Neural cell (in vitro differentiated cells): ENCODE data around the gene TUBB.

Source experiments
- EP300 ChIP-seq: fragments of 450-650 bp; conservative IDR thresholded peaks from 2 replicates; pipeline ENCODE4 v1.6.1; 2014; ENCODE audit warnings: antibody characterized with exemption, mild to moderate bottlenecking, moderate library complexity; ENCODE audit not compliant: poor library complexity, severe bottlenecking
- EZH2 ChIP-seq: fragments of 200-600, 300-800 bp; shearing (Covaris generic), sonication (generic); IDR thresholded peaks from 2 replicates; pipeline ENCODE4 v1.6.1; 2014; ENCODE audit warnings: antibody characterized with exemption, low read length, borderline replicate concordance, mild to moderate bottlenecking; ENCODE audit not compliant: insufficient read depth, poor library complexity, severe bottlenecking
- POLR2AphosphoS5 ChIP-seq: IDR thresholded peaks from 2 replicates; pipeline ENCODE4 v1.6.1; 2012
- TF ChIP-seq, protein P1 (sequence below): fragments of 450-650 bp; IDR thresholded peaks from 2 replicates; pipeline ENCODE4 v1.5.1; 2014; ENCODE audit warnings: antibody characterized with exemption, mild to moderate bottlenecking, moderate library complexity; ENCODE audit not compliant: poor library complexity, severe bottlenecking
- TF ChIP-seq, protein P2 (sequence below): IDR thresholded peaks from 2 replicates; pipeline ENCODE4 v1.6.1; 2012; ENCODE audit warnings: borderline replicate concordance

DNA sequence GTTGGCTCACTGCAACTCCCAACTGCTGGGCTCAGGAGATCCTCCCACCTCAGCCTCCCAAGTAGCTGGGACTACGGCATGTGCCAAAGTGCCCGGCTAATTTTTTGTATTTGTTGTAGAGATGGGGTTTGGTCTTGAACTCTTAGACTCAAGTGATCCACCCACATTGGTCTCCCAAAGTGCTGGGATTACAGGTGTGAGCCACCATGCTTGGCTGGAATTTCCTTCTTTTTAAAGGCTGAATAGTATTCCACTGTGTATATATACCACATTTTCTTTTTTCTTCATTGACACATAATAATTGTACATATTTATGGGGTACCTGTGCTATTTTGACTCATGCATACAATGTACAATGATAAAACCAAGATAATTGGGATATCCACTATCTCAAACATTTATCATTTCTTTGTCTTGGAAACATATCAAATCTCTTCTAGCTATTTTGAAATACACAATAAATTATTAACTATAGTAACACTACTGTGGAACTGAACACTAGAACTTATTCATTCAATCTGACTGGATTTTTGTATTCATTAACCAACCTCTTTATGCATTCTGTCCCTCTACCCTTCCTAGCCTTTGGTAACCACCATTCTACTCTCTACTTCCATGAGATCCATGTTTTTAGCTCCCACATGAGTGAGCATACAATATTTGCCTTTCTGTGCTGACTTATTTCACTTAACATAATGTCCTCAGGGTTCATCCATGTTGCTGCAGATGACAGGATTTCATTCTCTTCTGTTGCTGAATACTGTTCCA, 10.9 kb upstream of the TUBB start:
- TF ChIP-seq POLR2AphosphoS5 (no peak), EP300 (no peak), EZH2 (no peak)
- TF ChIP-seq, protein P1, sequence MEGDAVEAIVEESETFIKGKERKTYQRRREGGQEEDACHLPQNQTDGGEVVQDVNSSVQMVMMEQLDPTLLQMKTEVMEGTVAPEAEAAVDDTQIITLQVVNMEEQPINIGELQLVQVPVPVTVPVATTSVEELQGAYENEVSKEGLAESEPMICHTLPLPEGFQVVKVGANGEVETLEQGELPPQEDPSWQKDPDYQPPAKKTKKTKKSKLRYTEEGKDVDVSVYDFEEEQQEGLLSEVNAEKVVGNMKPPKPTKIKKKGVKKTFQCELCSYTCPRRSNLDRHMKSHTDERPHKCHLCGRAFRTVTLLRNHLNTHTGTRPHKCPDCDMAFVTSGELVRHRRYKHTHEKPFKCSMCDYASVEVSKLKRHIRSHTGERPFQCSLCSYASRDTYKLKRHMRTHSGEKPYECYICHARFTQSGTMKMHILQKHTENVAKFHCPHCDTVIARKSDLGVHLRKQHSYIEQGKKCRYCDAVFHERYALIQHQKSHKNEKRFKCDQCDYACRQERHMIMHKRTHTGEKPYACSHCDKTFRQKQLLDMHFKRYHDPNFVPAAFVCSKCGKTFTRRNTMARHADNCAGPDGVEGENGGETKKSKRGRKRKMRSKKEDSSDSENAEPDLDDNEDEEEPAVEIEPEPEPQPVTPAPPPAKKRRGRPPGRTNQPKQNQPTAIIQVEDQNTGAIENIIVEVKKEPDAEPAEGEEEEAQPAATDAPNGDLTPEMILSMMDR: no peak
- TF ChIP-seq, protein P2, sequence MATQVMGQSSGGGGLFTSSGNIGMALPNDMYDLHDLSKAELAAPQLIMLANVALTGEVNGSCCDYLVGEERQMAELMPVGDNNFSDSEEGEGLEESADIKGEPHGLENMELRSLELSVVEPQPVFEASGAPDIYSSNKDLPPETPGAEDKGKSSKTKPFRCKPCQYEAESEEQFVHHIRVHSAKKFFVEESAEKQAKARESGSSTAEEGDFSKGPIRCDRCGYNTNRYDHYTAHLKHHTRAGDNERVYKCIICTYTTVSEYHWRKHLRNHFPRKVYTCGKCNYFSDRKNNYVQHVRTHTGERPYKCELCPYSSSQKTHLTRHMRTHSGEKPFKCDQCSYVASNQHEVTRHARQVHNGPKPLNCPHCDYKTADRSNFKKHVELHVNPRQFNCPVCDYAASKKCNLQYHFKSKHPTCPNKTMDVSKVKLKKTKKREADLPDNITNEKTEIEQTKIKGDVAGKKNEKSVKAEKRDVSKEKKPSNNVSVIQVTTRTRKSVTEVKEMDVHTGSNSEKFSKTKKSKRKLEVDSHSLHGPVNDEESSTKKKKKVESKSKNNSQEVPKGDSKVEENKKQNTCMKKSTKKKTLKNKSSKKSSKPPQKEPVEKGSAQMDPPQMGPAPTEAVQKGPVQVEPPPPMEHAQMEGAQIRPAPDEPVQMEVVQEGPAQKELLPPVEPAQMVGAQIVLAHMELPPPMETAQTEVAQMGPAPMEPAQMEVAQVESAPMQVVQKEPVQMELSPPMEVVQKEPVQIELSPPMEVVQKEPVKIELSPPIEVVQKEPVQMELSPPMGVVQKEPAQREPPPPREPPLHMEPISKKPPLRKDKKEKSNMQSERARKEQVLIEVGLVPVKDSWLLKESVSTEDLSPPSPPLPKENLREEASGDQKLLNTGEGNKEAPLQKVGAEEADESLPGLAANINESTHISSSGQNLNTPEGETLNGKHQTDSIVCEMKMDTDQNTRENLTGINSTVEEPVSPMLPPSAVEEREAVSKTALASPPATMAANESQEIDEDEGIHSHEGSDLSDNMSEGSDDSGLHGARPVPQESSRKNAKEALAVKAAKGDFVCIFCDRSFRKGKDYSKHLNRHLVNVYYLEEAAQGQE: no peak
